Measurements from ENCODE around the gene COQ9. TPM values are rescaled to one million over a fixed set of nuclear protein-coding genes. Genes with fewer than 3 reads are reported as not detected.

Gene COQ9
- total and polyA plus RNA-seq, 2 of the 4 experiments (the other 2 are of a cell fraction), result 57.9 to 58.5 TPM

- TF ChIP-seq MXI1 (IDR thresholded peaks at IDR 0.05; ENCODE audit: borderline replicate concordance, low read depth, low read length) (no peak), POLR2A (IDR thresholded peaks at IDR 0.05; ENCODE audit: low read depth, low read length) (no peak), RAD21 (IDR thresholded peaks at IDR 0.05; ENCODE audit: low read length) (no peak), MAFK (IDR thresholded peaks at IDR 0.05; ENCODE audit: low read depth, low read length) (no peak)
- TF ChIP-seq, protein P1, sequence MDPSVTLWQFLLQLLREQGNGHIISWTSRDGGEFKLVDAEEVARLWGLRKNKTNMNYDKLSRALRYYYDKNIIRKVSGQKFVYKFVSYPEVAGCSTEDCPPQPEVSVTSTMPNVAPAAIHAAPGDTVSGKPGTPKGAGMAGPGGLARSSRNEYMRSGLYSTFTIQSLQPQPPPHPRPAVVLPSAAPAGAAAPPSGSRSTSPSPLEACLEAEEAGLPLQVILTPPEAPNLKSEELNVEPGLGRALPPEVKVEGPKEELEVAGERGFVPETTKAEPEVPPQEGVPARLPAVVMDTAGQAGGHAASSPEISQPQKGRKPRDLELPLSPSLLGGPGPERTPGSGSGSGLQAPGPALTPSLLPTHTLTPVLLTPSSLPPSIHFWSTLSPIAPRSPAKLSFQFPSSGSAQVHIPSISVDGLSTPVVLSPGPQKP (IDR thresholded peaks at IDR 0.05; ENCODE audit: borderline replicate concordance, low read depth, low read length), result no peak
- peaks cover 5% of the 10 kb centered on the region for H3K36me3 ChIP-seq (ENCODE audit: control insufficient read depth, insufficient read depth, low read length)
- peak overlapping the region; percentile 15 for H2AFZ ChIP-seq (replicated peaks; ENCODE audit: low read length, poor library complexity)
- H3K9ac ChIP-seq (ENCODE audit: low read depth, low read length), result no peak overlapping the region
- peaks cover 2% of the 10 kb centered on the region for H3K4me1 ChIP-seq (ENCODE audit: control insufficient read depth, insufficient read depth, low read length)
- H3K23ac ChIP-seq (ENCODE audit: low read depth, low read length), result no peak overlapping the region
- dilution Hi-C loops (cut with HindIII; ENCODE audit: low sequenced_read_pairs, unreplicated experiment) (no loop called here), in situ Hi-C loops (cut with MboI; ENCODE audit: low sequenced_read_pairs) (no loop called here), intact Hi-C loops (cut with micrococcal nuclease) (no loop called here)
- no peaks in the 10 kb centered on the region for H3K79me1 ChIP-seq (ENCODE audit: low read depth in 1 of 2, low read length in 2 of 2)
- no peaks in the 10 kb centered on the region for H3K9me1 ChIP-seq (ENCODE audit: insufficient read depth, low read length)
- H4K5ac ChIP-seq (ENCODE audit: low read depth, low read length), result no peak overlapping the region
- H2AK5ac ChIP-seq (ENCODE audit: low read depth, low read length), result 0 out of 2 replicates have a peak overlapping the region, but pooled peaks have one; percentile 56
- peak overlapping the region in 1 of 2 experiments; percentile 55; a peak in 2 of 4 replicates for H4K8ac ChIP-seq (ENCODE audit: low read depth in 2 of 2, low read length in 2 of 2)
- ChIA-PET POLR2A (ENCODE audit: unreplicated experiment) (no interaction called here), CTCF (interaction anchor here (0.5 to 4.5 kb wide), 3 partner anchors 10 to 254 kb away, joined by 3 to 30 read pairs (median 4); no protein-coding TSS in a partner anchor)
- H3K4me2 ChIP-seq (ENCODE audit: low read depth, low read length), result no peak overlapping the region
- BruUV-seq (replicated peaks), result no TSS peak
- H4K20me1 ChIP-seq (ENCODE audit: insufficient read depth, low read length), result no peaks in the 10 kb centered on the region
- no peak overlapping the region for H2BK20ac ChIP-seq (ENCODE audit: low read depth, low read length)
- DNase-seq (no peak), ATAC-seq (ENCODE audit: low read depth) (no peak)
- H2BK120ac ChIP-seq (ENCODE audit: low read depth, low read length), result no peak overlapping the region
- H3K18ac ChIP-seq (ENCODE audit: low read depth, low read length), result no peak overlapping the region
- no peak overlapping the region for H2BK5ac ChIP-seq (ENCODE audit: low read depth, low read length, poor library complexity, severe bottlenecking)
- no peak overlapping the region for H3K4me3 ChIP-seq (ENCODE audit: insufficient read depth, low read depth, low read length)
- H3K27me3 ChIP-seq (ENCODE audit: control insufficient read depth, insufficient read depth, low read length), result no peaks in the 10 kb centered on the region
- no peak overlapping the region for H3K14ac ChIP-seq (replicated peaks; ENCODE audit: low read depth, low read length)
- H2BK15ac ChIP-seq (ENCODE audit: low read depth, low read length), result no peak overlapping the region
- H3K4ac ChIP-seq (ENCODE audit: low read depth, low read length), result no peak overlapping the region
- WGBS, 2 experiments (ENCODE audit: extremely low coverage in 2 of 2, insufficient read length in 1 of 2), result 83% methylated on average over 1 of the region's 2 CpGs; no CpG with 5 or more reads in 1 of the 2 experiments
- no peak overlapping the region for H3K27ac ChIP-seq (ENCODE audit: insufficient read depth, low read length)
- H2AK9ac ChIP-seq (replicated peaks; ENCODE audit: low read depth, low read length, poor library complexity), result no peak overlapping the region
- no peak overlapping the region for H4K91ac ChIP-seq (ENCODE audit: insufficient read depth, low read depth, low read length)
- H3K56ac ChIP-seq (ENCODE audit: extremely low read depth, insufficient read depth, low read length), result no peak overlapping the region
- H3K9me3 ChIP-seq (ENCODE audit: control insufficient read depth, insufficient read depth, low read length), result no peaks in the 10 kb centered on the region
Observed at GRCh38 chr16:57423152-57423551, 24.1 kb upstream of the COQ9 start.
